SH-SY5Y (cell line): Measurements from ENCODE around the gene FLT3LG.

Experiments
- GATA2 ChIP-seq: IDR thresholded peaks from 2 replicates; pipeline ENCODE4 v1.6.1; 2011; ENCODE audit warnings: mild to moderate bottlenecking, low read depth, low read length
- GATA3 ChIP-seq: IDR thresholded peaks from 2 replicates; pipeline ENCODE4 v1.6.1; 2011; ENCODE audit warnings: low read depth, mild to moderate bottlenecking, low read length, moderate library complexity

GRCh38 chr19:49441210-49441959 lies 32.6 kb upstream of the FLT3LG start, which contains the start of gene SLC17A7:
- no peak for TF ChIP-seq GATA3
- TF ChIP-seq GATA2, result no peak
